ENCODE results near the gene CTNND2.

- TF ChIP-seq NFRKB (IDR thresholded peaks at IDR 0.05), result no peak
- no peak for TF ChIP-seq LEF1 (IDR thresholded peaks at IDR 0.05; ENCODE audit: borderline replicate concordance)
- no peak for TF ChIP-seq CTBP1 (IDR thresholded peaks at IDR 0.05; ENCODE audit: borderline replicate concordance)
- no peak for TF ChIP-seq ZNF384 (IDR thresholded peaks at IDR 0.05)
- TF ChIP-seq ELF4 (IDR thresholded peaks at IDR 0.05), result no peak
- no peak for TF ChIP-seq SUZ12 (IDR thresholded peaks at IDR 0.05)
- no peak for TF ChIP-seq BHLHE40 (IDR thresholded peaks at IDR 0.05; ENCODE audit: borderline replicate concordance)
- no peak for TF ChIP-seq FOXM1 (IDR thresholded peaks at IDR 0.05; ENCODE audit: borderline replicate concordance)
- no peak for TF ChIP-seq HDGF (IDR thresholded peaks at IDR 0.05; ENCODE audit: borderline replicate concordance)
Measured at GRCh38 chr5:11518676-11519075, 385.6 kb downstream of the CTNND2 start.

Measured in HEK293T (cell line).